HT1080 (cell line): ENCODE data around the gene DCTN2. TPM values are rescaled to one million over a fixed set of nuclear protein-coding genes. Genes with fewer than 3 reads are reported as not detected.

ENCODE experiments used
- DNase-seq: peaks from one replicate; pipeline ENCODE4 v3.0.0-alpha.2; 2015; ENCODE audit warnings: low read depth
- small RNA-seq: library from RNA; depleted of rRNA; stranded (forward); fragments of <200 nt; gene quantifications from one replicate; pipeline ENCODE3, GENCODE V24; 2014
- total RNA-seq: library from RNA; depleted of rRNA; stranded (reverse); fragments of >200 nt; shearing (Covaris generic); gene quantifications from 2 replicates; pipeline ENCODE4 v1.2.3, GENCODE V29; 2014; rRNA removed

The DCTN2 gene
- total RNA-seq, 1 experiment from 2014 or later, result 87.1 TPM

GRCh38 chr12:57491393-57492280 lies 55.4 kb downstream of the DCTN2 start:
- no peak for DNase-seq

GRCh38 chr12:57490126-57490525 lies 56.9 kb downstream of the DCTN2 start:
- DNase-seq, result no peak

GRCh38 chr12:57489157-57489641 lies 57.8 kb downstream of the DCTN2 start:
- peak; percentile 50 for DNase-seq

- DNase-seq, result no peak
Observed at GRCh38 chr12:57488402-57489156, 58.4 kb downstream of the DCTN2 start.

GRCh38 chr12:57487597-57488401 lies 59.2 kb downstream of the DCTN2 start, which contains the start of gene MARS1:
MARS1 (plus strand) TSS chr12:57488068; CDS start chr12:57488091, 23 bp downstream.
- peak; percentile 97 for DNase-seq

- no peak for DNase-seq
Observed at GRCh38 chr12:57487055-57487596, 59.9 kb downstream of the DCTN2 start.

GRCh38 chr12:57485695-57486094 lies 61.3 kb downstream of the DCTN2 start:
- no peak for DNase-seq

GRCh38 chr12:57483466-57483865 lies 63.5 kb downstream of the DCTN2 start:
- DNase-seq, result no peak

- no peak for DNase-seq
Observed at GRCh38 chr12:57481671-57482070, 65.3 kb downstream of the DCTN2 start.

Small RNA genes lying within 50 kb of the gene (small RNA-seq; reads per million reads assigned to genes)
- not detected for gene MIR616

Other genes starting within 250 kb of the DCTN2 start
- 7.4 and 13.0 TPM in 2 replicates for gene R3HDM2, start 116.1 kb downstream of the DCTN2 start, total RNA-seq
- 0.13 and 0.37 TPM in 2 replicates for gene INHBC, start 112.4 kb downstream of the DCTN2 start, total RNA-seq
- gene INHBE, start 91.9 kb downstream of the DCTN2 start, total RNA-seq, result 1.4 and 2.1 TPM in 2 replicates
- gene GLI1, start 87.4 kb downstream of the DCTN2 start, total RNA-seq, result 0.60 and 4.0 TPM in 2 replicates
- gene ARHGAP9, start 67.3 kb downstream of the DCTN2 start, total RNA-seq, result 2.2 and 3.3 TPM in 2 replicates
- gene MARS1, start 59.1 kb downstream of the DCTN2 start, total RNA-seq, result 282 and 304 TPM in 2 replicates
- 11.8 and 12.7 TPM in 2 replicates for gene DDIT3, start 26.7 kb downstream of the DCTN2 start, total RNA-seq
- gene MBD6, start 24.4 kb downstream of the DCTN2 start, total RNA-seq, result 4.9 and 9.5 TPM in 2 replicates
- gene KIF5A, start 2.9 kb upstream of the DCTN2 start, total RNA-seq, result not detected in 2 replicates
- 21.3 and 27.5 TPM in 2 replicates for gene PIP4K2C, start 44.0 kb upstream of the DCTN2 start, total RNA-seq
- gene DTX3, start 57.6 kb upstream of the DCTN2 start, total RNA-seq, result 11.3 and 16.7 TPM in 2 replicates
- gene ARHGEF25, start 64.2 kb upstream of the DCTN2 start, total RNA-seq, result 5.7 and 6.0 TPM in 2 replicates
- gene B4GALNT1, start 86.0 kb upstream of the DCTN2 start, total RNA-seq, result 23.6 and 34.1 TPM in 2 replicates
- gene OS9, start 146.9 kb upstream of the DCTN2 start, total RNA-seq, result 78.0 and 78.9 TPM in 2 replicates
- 11.2 and 11.6 TPM in 2 replicates for gene AGAP2, start 191.6 kb upstream of the DCTN2 start, total RNA-seq
- gene TSPAN31, start 197.8 kb upstream of the DCTN2 start, total RNA-seq, result 21.6 and 28.9 TPM in 2 replicates
- 442 and 461 TPM in 2 replicates for gene CDK4, start 205.1 kb upstream of the DCTN2 start, total RNA-seq
- 11.3 and 15.9 TPM in 2 replicates for gene MARCHF9, start 207.9 kb upstream of the DCTN2 start, total RNA-seq
- 0.17 and 0.19 TPM in 2 replicates for gene CYP27B1, start 219.9 kb upstream of the DCTN2 start, total RNA-seq
- 26.9 and 31.6 TPM in 2 replicates for gene METTL1, start 224.9 kb upstream of the DCTN2 start, total RNA-seq
- gene EEF1AKMT3, start 225.4 kb upstream of the DCTN2 start, total RNA-seq, result 3.7 and 7.0 TPM in 2 replicates
- 55.0 and 57.6 TPM in 2 replicates for gene TSFM, start 235.6 kb upstream of the DCTN2 start, total RNA-seq